ENCODE data around the gene SETBP1. TPM values are rescaled to one million over a fixed set of nuclear protein-coding genes. Genes with fewer than 3 reads are reported as not detected.

The SETBP1 gene
- total RNA-seq, 1 experiment from 2014 or later, result 9.6 TPM

GRCh38 chr18:44911260-44911659 lies 230.6 kb downstream of the SETBP1 start:
- no peaks in the 10 kb centered on the region for H3K27me3 Mint-ChIP-seq (ENCODE audit: low read depth)
- ATAC-seq (no peak), DNase-seq (ENCODE audit: low spot score) (no peak)
- no peaks in the 10 kb centered on the region for H3K36me3 Mint-ChIP-seq
- POLR2A ChIA-PET, result no interaction called here
- no peaks in the 10 kb centered on the region for H3K4me1 Mint-ChIP-seq
- H3K9me3 Mint-ChIP-seq, result no peaks in the 10 kb centered on the region
- TF ChIP-seq TCF7 (CRISPR knock-in tag; IDR thresholded peaks at IDR 0.05; ENCODE audit: low read depth) (no peak), MLX (CRISPR knock-in tag; IDR thresholded peaks at IDR 0.05) (no peak), ZNF671 (CRISPR knock-in tag; IDR thresholded peaks at IDR 0.05) (no peak), ATF3 (CRISPR knock-in tag; conservative IDR thresholded peaks at IDR 0.05) (no peak), PREB (CRISPR knock-in tag; IDR thresholded peaks at IDR 0.05; ENCODE audit: borderline replicate concordance) (no peak), ESRRA (CRISPR knock-in tag; IDR thresholded peaks at IDR 0.05; ENCODE audit: borderline replicate concordance) (no peak), HMGA2 (CRISPR knock-in tag; IDR thresholded peaks at IDR 0.05) (no peak), ATF6 (CRISPR knock-in tag; IDR thresholded peaks at IDR 0.05) (no peak), MYBL2 (CRISPR knock-in tag; IDR thresholded peaks at IDR 0.05) (no peak), SMAD4 (CRISPR knock-in tag; IDR thresholded peaks at IDR 0.05) (no peak), E2F4 (CRISPR knock-in tag; IDR thresholded peaks at IDR 0.05; ENCODE audit: borderline replicate concordance, low read depth) (no peak), FOXK1 (CRISPR knock-in tag; IDR thresholded peaks at IDR 0.05) (no peak), OVOL2 (CRISPR knock-in tag; IDR thresholded peaks at IDR 0.05; ENCODE audit: borderline replicate concordance) (no peak), ERG (CRISPR knock-in tag; IDR thresholded peaks at IDR 0.05) (no peak), ATF1 (CRISPR knock-in tag; IDR thresholded peaks at IDR 0.05) (no peak), NR1H2 (CRISPR knock-in tag; IDR thresholded peaks at IDR 0.05) (no peak), ZNF281 (CRISPR knock-in tag; IDR thresholded peaks at IDR 0.05) (no peak), FOXJ3 (CRISPR knock-in tag; IDR thresholded peaks at IDR 0.05; ENCODE audit: borderline replicate concordance) (no peak), MAX (CRISPR knock-in tag; IDR thresholded peaks at IDR 0.05) (no peak)
- H3K4me3 Mint-ChIP-seq, result no peak overlapping the region
- CTCF ChIA-PET, result no interaction called here
- H3K27ac Mint-ChIP-seq, result no peak overlapping the region
